Panc1 (cell line): ENCODE data around the gene TBC1D16. TPM values are rescaled to one million over a fixed set of nuclear protein-coding genes. Genes with fewer than 3 reads are reported as not detected.

Experiments
- ATAC-seq: fragments of 200-7000 bp; cut with Tn5 transposase; 2 replicates; pipeline ENCODE4 v1.9.1; 2020; ENCODE audit warnings: mild to moderate bottlenecking, moderate library complexity
- BruUV-seq: library from RNA; stranded (reverse); fragments of 400-500 nt; replicated peaks from 2 replicates; lab custom pipeline; 2021; lab: Mats Ljungman, UMichigan
- CTCF ChIA-PET: fragments of 300-600 bp; sonication (Branson Sonifier 250); formaldehyde crosslinking; loops from one replicate; lab custom pipeline; 2022; ENCODE audit warnings: antibody characterized with exemption; lab: Charles Lee
- POLR2A ChIA-PET: fragments of 300-600 bp; sonication (Branson Sonifier 250); formaldehyde crosslinking; loops from one replicate; lab custom pipeline; 2022; ENCODE audit warnings: antibody characterized with exemption; lab: Charles Lee
- DNase-seq: peaks from one replicate; pipeline ENCODE4 v3.0.0-alpha.2; 2010; ENCODE audit warnings: low read depth, low spot score
- H3K27ac ChIP-seq: 2 replicates; pipeline ENCODE4 v1.5.1; 2011; ENCODE audit warnings: mild to moderate bottlenecking, low read length, inconsistent platforms
- H3K27me3 ChIP-seq: fragments of 200-500 bp; sonication (Bioruptor generic); 2 replicates; pipeline ENCODE4 v1.6.0; 2014; ENCODE audit warnings: low read length, inconsistent platforms; ENCODE audit not compliant: control insufficient read depth, insufficient read depth
- H3K36me3 ChIP-seq: fragments of 200-500 bp; sonication (Bioruptor generic); 2 replicates; pipeline ENCODE4 v1.5.1; 2014; ENCODE audit warnings: inconsistent platforms, mild to moderate bottlenecking, low read length, moderate library complexity; ENCODE audit not compliant: control insufficient read depth, insufficient read depth
- H3K4me1 ChIP-seq: 2 replicates; pipeline ENCODE4 v1.5.1; 2011; ENCODE audit warnings: inconsistent platforms, mild to moderate bottlenecking, low read length, moderate library complexity; ENCODE audit not compliant: control insufficient read depth, insufficient read depth
- H3K4me3 ChIP-seq, 2 experiments: 2 replicates each; pipeline ENCODE4 v1.5.1; 2011 to 2012; ENCODE audit warnings: low read depth in 2 of 2, low read length in 2 of 2, mild to moderate bottlenecking in 2 of 2, inconsistent platforms in 1 of 2, moderate library complexity in 1 of 2
- H3K9me3 ChIP-seq: fragments of 200-500 bp; sonication (Bioruptor generic); 2 replicates; pipeline ENCODE4 v1.5.1; 2014; ENCODE audit warnings: low read depth, mild to moderate bottlenecking, inconsistent platforms, low read length, moderate library complexity; ENCODE audit not compliant: control insufficient read depth, insufficient read depth
- CTCF ChIP-seq: fragments of 450-650 bp; IDR thresholded peaks from 2 replicates; pipeline ENCODE4 v1.5.1; 2017; ENCODE audit warnings: mild to moderate bottlenecking
- POLR2AphosphoS5 ChIP-seq: IDR thresholded peaks from 2 replicates; pipeline ENCODE4 v1.6.1; 2012; ENCODE audit warnings: mild to moderate bottlenecking, low read depth, low read length, moderate library complexity
- REST ChIP-seq, 2 experiments: IDR thresholded peaks; 2 replicates each; pipeline ENCODE4 v1.6.1; 2011 to 2012; ENCODE audit warnings: low read depth in 2 of 2, control low read depth in 1 of 2, low read length in 1 of 2, mild to moderate bottlenecking in 1 of 2, moderate library complexity in 1 of 2; ENCODE audit not compliant: insufficient read depth in 1 of 2
- SIN3A ChIP-seq: IDR thresholded peaks from 2 replicates; pipeline ENCODE4 v1.6.1; 2012; ENCODE audit warnings: low read depth, mild to moderate bottlenecking, low read length, moderate library complexity, borderline replicate concordance; ENCODE audit not compliant: insufficient read depth
- TCF7L2 ChIP-seq: IDR thresholded peaks from 2 replicates; pipeline ENCODE4 v1.6.1; 2011; ENCODE audit warnings: mild to moderate bottlenecking, low read depth, low read length, inconsistent platforms
- in situ Hi-C: cut with HindIII; loops from 2 replicates; pipeline ENCODE4 v1.10.0; 2016; ENCODE audit warnings: low sequenced_read_pairs, low pct_unique_long_range_greater_than_20kb
- intact Hi-C: fragments of 100-400 bp; cut with micrococcal nuclease; formaldehyde crosslinking; loops from one replicate; pipeline ENCODE4 v1.10.0; 2022; ENCODE audit not compliant: unreplicated experiment
- total RNA-seq: library from RNA; stranded (reverse); gene quantifications from one replicate; pipeline ENCODE4 v1.2.1, GENCODE V29; 2021; ENCODE audit not compliant: unreplicated experiment

TBC1D16 gene
- total RNA-seq, 1 experiment from 2014 or later, result 41.6 TPM

GRCh38 chr17:79977161-79977631, 58.5 kb downstream of the TBC1D16 start:
- BruUV-seq, result no TSS peak
- Histone ChIP-seq H3K9me3 (no peaks in the 10 kb centered on the region), H3K4me3 (no peak overlapping the region), H3K27me3 (no peaks in the 10 kb centered on the region), H3K27ac (no peak overlapping the region), H3K36me3 (no peaks in the 10 kb centered on the region), H3K4me1 (no peaks in the 10 kb centered on the region)
- POLR2A ChIA-PET, result no interaction called here
- intact Hi-C loops, result no loop called here
- TF ChIP-seq REST (IDR thresholded peaks at IDR 0.05; ENCODE audit: insufficient read depth in 1 of 2, low read depth in 2 of 2, low read length in 1 of 2) (no peak), CTCF (no peak), TCF7L2 (no peak), SIN3A (no peak)
- ATAC-seq (no peak), DNase-seq (no peak)
- CTCF ChIA-PET, result no interaction called here
- in situ Hi-C loops, result loop anchor here (25.0 kb wide), 2 partner anchors 115 to 190 kb away; partner anchors contain the start of genes CBX2 and CBX8

GRCh38 chr17:79976451-79976850, 59.2 kb downstream of the TBC1D16 start:
- in situ Hi-C loops (loop anchor here (25.0 kb wide), 2 partner anchors 114 to 189 kb away; partner anchors contain the start of genes CBX2 and CBX8), intact Hi-C loops (no loop called here)
- no peak for DNase-seq
- Histone ChIP-seq H3K27ac (no peak overlapping the region), H3K4me1 (no peaks in the 10 kb centered on the region), H3K36me3 (no peaks in the 10 kb centered on the region), H3K9me3 (no peaks in the 10 kb centered on the region), H3K4me3 (no peak overlapping the region), H3K27me3 (no peaks in the 10 kb centered on the region)
- ATAC-seq, result no peak
- ChIA-PET POLR2A (no interaction called here), CTCF (no interaction called here)
- TF ChIP-seq REST (IDR thresholded peaks at IDR 0.05; ENCODE audit: insufficient read depth in 1 of 2, low read depth in 2 of 2, low read length in 1 of 2) (no peak), CTCF (no peak), POLR2AphosphoS5 (no peak), SIN3A (no peak), TCF7L2 (no peak)
- BruUV-seq, result no TSS peak
